WTC11 (cell line): ENCODE data around the gene POU3F1. TPM values are rescaled to one million over a fixed set of nuclear protein-coding genes. Genes with fewer than 3 reads are reported as not detected.

Source experiments
- ATAC-seq: fragments of 200-7000 bp; cut with Tn5 transposase; 2 replicates; pipeline ENCODE4 v1.10.0; 2021; ENCODE audit warnings: mild to moderate bottlenecking, moderate library complexity
- CTCF ChIA-PET: fragments of 300-600 bp; sonication (Branson Sonifier 250); formaldehyde crosslinking; loops from one replicate; lab custom pipeline; 2021; ENCODE audit warnings: antibody characterized with exemption; lab: Charles Lee
- POLR2A ChIA-PET: fragments of 350-600 bp; sonication (Branson Sonifier 250); formaldehyde crosslinking; loops from one replicate; lab custom pipeline; 2021; ENCODE audit warnings: antibody characterized with exemption; lab: Charles Lee
- DNase-seq: peaks from one replicate; pipeline ENCODE4 v3.0.0; 2021; ENCODE audit warnings: low spot score
- H3K27ac Mint-ChIP-seq: 2 replicates; pipeline ENCODE4 v1.8.0; 2021; ENCODE audit warnings: mixed read lengths
- H3K27me3 Mint-ChIP-seq: 2 replicates; pipeline ENCODE4 v1.8.0; 2021; ENCODE audit warnings: low read depth, mild to moderate bottlenecking, moderate library complexity, mixed read lengths
- H3K36me3 Mint-ChIP-seq: 2 replicates; pipeline ENCODE4 v1.8.0; 2021; ENCODE audit warnings: mixed read lengths
- H3K4me1 Mint-ChIP-seq: 2 replicates; pipeline ENCODE4 v1.8.0; 2022; ENCODE audit warnings: mixed read lengths
- H3K4me3 Mint-ChIP-seq: 2 replicates; pipeline ENCODE4 v1.8.0; 2021; ENCODE audit warnings: mild to moderate bottlenecking, moderate library complexity, mixed read lengths
- H3K9me3 Mint-ChIP-seq: 2 replicates; pipeline ENCODE4 v1.8.0; 2021; ENCODE audit warnings: mixed read lengths
- CBFB ChIP-seq: sonication (generic); formaldehyde crosslinking; IDR thresholded peaks from 2 replicates; pipeline ENCODE4 v1.8.1; 2022; ENCODE audit warnings: mild to moderate bottlenecking, low read depth, missing genetic modification reagents
- ELF4 ChIP-seq: sonication (generic); formaldehyde crosslinking; IDR thresholded peaks from 2 replicates; pipeline ENCODE4 v1.8.1; 2022; ENCODE audit warnings: low read depth, mild to moderate bottlenecking, moderate library complexity, missing genetic modification reagents
- ESRRA ChIP-seq: sonication (generic); formaldehyde crosslinking; IDR thresholded peaks from 2 replicates; pipeline ENCODE4 v1.8.1; 2022; ENCODE audit warnings: mild to moderate bottlenecking, missing genetic modification reagents, borderline replicate concordance
- FOXJ3 ChIP-seq: sonication (generic); formaldehyde crosslinking; IDR thresholded peaks from 2 replicates; pipeline ENCODE4 v1.9.0; 2021; ENCODE audit warnings: missing genetic modification reagents, mild to moderate bottlenecking, borderline replicate concordance
- GABPB1 ChIP-seq: sonication (generic); formaldehyde crosslinking; IDR thresholded peaks from 2 replicates; pipeline ENCODE4 v1.8.1; 2023; ENCODE audit warnings: mild to moderate bottlenecking, missing genetic modification reagents
- HMGA2 ChIP-seq: fragments of 250-450 bp; sonication (Bioruptor Pico); IDR thresholded peaks from 2 replicates; pipeline ENCODE4 v1.4.0; 2021; ENCODE audit warnings: mild to moderate bottlenecking, moderate library complexity
- JUN ChIP-seq: sonication (generic); formaldehyde crosslinking; IDR thresholded peaks from 2 replicates; pipeline ENCODE4 v1.8.0; 2023; ENCODE audit warnings: mild to moderate bottlenecking, missing genetic modification reagents
- NFE2L1 ChIP-seq: sonication (generic); formaldehyde crosslinking; IDR thresholded peaks from 2 replicates; pipeline ENCODE4 v1.8.1; 2023; ENCODE audit warnings: missing genetic modification reagents
- TP53 ChIP-seq: sonication (generic); formaldehyde crosslinking; IDR thresholded peaks from 2 replicates; pipeline ENCODE4 v1.8.1; 2023; ENCODE audit warnings: mild to moderate bottlenecking, missing genetic modification reagents
- ZNF671 ChIP-seq: fragments of 250-450 bp; sonication (Bioruptor Pico); IDR thresholded peaks from 2 replicates; pipeline ENCODE4 v1.8.0; 2021; ENCODE audit warnings: mild to moderate bottlenecking
- total RNA-seq: library from RNA; stranded (reverse); gene quantifications from 3 replicates; pipeline ENCODE4 v1.2.3, GENCODE V29; 2021
- TF ChIP-seq, protein P1 (sequence below): sonication (generic); formaldehyde crosslinking; IDR thresholded peaks from 2 replicates; pipeline ENCODE4 v1.8.1; 2022; ENCODE audit warnings: missing genetic modification reagents, borderline replicate concordance
- TF ChIP-seq, protein P2 (sequence below): sonication (generic); formaldehyde crosslinking; IDR thresholded peaks from 2 replicates; pipeline ENCODE4 v1.8.1; 2023; ENCODE audit warnings: mild to moderate bottlenecking, moderate library complexity, missing genetic modification reagents
- TF ChIP-seq, protein P3 (sequence below): sonication (generic); formaldehyde crosslinking; IDR thresholded peaks from 2 replicates; pipeline ENCODE4 v1.8.1; 2022; ENCODE audit warnings: low read depth, mild to moderate bottlenecking, moderate library complexity, missing genetic modification reagents, borderline replicate concordance
- TF ChIP-seq, protein P4 (sequence below): sonication (generic); formaldehyde crosslinking; IDR thresholded peaks from 2 replicates; pipeline ENCODE4 v1.8.1; 2023; ENCODE audit warnings: mild to moderate bottlenecking, missing genetic modification reagents, moderate library complexity
- TF ChIP-seq, protein P5 (sequence below): sonication (generic); formaldehyde crosslinking; IDR thresholded peaks from 2 replicates; pipeline ENCODE4 v1.8.0; 2022; ENCODE audit warnings: mild to moderate bottlenecking, missing genetic modification reagents
- TF ChIP-seq, protein P6 (sequence below): fragments of 250-450 bp; sonication (Bioruptor Pico); conservative IDR thresholded peaks from 2 replicates; pipeline ENCODE4 v1.9.0; 2021; ENCODE audit warnings: mild to moderate bottlenecking
- TF ChIP-seq, protein P7 (sequence below): sonication (generic); formaldehyde crosslinking; IDR thresholded peaks from 2 replicates; pipeline ENCODE4 v1.8.1; 2023; ENCODE audit warnings: mild to moderate bottlenecking, missing genetic modification reagents
- TF ChIP-seq, protein P8 (sequence below): sonication (generic); formaldehyde crosslinking; IDR thresholded peaks from 2 replicates; pipeline ENCODE4 v1.8.0; 2022; ENCODE audit warnings: mild to moderate bottlenecking, missing genetic modification reagents
- TF ChIP-seq, protein P9 (sequence below): fragments of 250-450 bp; sonication (Bioruptor Pico); IDR thresholded peaks from 2 replicates; pipeline ENCODE4 v2.1.2; 2022; ENCODE audit warnings: mild to moderate bottlenecking, moderate library complexity

POU3F1 gene
- total RNA-seq, 1 experiment from 2014 or later = 18.9 TPM

DNA sequence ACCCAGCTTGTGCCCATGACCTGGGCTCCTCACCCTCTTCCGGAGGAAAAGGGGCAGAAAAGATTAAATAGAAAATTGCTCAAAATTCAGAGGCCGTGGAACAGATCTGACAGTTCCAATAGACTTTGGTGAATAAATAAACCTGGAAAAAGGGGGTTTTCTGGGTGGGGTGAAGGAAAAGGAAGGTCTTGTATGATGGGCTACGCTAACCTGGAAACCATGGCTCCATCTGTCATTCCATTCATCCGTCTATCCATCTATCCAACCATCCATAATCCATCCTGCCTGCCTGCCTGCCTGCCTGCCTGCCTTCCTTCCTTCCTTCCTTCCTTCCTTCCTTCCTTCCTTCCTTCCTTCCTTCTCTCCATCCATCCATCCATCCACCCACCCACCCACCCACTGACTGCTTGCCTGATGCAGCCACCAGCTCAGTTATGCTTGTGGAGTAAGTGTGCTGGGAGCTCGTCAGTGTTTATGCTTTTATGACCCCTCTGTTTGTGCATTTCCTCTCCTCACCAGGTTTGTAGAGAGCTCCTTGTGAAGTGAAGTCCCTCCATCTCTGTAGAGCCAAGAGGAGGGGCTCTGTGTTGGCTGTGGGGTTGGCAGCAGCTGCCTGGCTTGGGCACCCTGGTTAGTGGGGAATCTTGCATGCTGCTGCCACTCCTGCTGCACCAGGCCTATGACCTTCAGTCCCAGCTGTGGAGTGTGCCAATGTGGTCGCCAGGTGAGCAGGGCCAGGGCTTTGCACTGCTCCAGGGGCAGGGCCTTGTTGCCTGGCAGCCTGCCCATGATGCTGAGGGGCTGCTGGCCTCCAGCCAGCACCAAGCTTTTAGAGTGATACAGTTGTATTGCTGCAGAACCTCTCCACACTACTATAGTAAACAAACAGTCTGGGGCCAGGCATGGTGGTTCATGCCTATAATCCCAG, 16.0 kb upstream of the POU3F1 start (continued):
- TF ChIP-seq, protein P1, sequence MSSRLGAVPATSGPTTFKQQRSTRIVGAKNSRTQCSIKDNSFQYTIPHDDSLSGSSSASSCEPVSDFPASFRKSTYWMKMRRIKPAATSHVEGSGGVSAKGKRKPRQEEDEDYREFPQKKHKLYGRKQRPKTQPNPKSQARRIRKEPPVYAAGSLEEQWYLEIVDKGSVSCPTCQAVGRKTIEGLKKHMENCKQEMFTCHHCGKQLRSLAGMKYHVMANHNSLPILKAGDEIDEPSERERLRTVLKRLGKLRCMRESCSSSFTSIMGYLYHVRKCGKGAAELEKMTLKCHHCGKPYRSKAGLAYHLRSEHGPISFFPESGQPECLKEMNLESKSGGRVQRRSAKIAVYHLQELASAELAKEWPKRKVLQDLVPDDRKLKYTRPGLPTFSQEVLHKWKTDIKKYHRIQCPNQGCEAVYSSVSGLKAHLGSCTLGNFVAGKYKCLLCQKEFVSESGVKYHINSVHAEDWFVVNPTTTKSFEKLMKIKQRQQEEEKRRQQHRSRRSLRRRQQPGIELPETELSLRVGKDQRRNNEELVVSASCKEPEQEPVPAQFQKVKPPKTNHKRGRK (CRISPR knock-in tag) = no peak
- TF ChIP-seq, protein P2, sequence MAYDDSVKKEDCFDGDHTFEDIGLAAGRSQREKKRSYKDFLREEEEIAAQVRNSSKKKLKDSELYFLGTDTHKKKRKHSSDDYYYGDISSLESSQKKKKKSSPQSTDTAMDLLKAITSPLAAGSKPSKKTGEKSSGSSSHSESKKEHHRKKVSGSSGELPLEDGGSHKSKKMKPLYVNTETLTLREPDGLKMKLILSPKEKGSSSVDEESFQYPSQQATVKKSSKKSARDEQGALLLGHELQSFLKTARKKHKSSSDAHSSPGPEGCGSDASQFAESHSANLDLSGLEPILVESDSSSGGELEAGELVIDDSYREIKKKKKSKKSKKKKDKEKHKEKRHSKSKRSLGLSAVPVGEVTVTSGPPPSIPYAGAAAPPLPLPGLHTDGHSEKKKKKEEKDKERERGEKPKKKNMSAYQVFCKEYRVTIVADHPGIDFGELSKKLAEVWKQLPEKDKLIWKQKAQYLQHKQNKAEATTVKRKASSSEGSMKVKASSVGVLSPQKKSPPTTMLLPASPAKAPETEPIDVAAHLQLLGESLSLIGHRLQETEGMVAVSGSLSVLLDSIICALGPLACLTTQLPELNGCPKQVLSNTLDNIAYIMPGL (CRISPR knock-in tag) = no peak
- TF ChIP-seq, protein P3, sequence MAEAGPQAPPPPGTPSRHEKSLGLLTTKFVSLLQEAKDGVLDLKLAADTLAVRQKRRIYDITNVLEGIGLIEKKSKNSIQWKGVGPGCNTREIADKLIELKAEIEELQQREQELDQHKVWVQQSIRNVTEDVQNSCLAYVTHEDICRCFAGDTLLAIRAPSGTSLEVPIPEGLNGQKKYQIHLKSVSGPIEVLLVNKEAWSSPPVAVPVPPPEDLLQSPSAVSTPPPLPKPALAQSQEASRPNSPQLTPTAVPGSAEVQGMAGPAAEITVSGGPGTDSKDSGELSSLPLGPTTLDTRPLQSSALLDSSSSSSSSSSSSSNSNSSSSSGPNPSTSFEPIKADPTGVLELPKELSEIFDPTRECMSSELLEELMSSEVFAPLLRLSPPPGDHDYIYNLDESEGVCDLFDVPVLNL (CRISPR knock-in tag) = no peak
- no peak for TF ChIP-seq JUN (CRISPR knock-in tag)
- TF ChIP-seq ELF4 = no peak
- TF ChIP-seq, protein P4, sequence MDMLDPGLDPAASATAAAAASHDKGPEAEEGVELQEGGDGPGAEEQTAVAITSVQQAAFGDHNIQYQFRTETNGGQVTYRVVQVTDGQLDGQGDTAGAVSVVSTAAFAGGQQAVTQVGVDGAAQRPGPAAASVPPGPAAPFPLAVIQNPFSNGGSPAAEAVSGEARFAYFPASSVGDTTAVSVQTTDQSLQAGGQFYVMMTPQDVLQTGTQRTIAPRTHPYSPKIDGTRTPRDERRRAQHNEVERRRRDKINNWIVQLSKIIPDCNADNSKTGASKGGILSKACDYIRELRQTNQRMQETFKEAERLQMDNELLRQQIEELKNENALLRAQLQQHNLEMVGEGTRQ = no peak
- no peak for TF ChIP-seq TP53
- no peak for TF ChIP-seq ESRRA (CRISPR knock-in tag)
- TF ChIP-seq, protein P5, sequence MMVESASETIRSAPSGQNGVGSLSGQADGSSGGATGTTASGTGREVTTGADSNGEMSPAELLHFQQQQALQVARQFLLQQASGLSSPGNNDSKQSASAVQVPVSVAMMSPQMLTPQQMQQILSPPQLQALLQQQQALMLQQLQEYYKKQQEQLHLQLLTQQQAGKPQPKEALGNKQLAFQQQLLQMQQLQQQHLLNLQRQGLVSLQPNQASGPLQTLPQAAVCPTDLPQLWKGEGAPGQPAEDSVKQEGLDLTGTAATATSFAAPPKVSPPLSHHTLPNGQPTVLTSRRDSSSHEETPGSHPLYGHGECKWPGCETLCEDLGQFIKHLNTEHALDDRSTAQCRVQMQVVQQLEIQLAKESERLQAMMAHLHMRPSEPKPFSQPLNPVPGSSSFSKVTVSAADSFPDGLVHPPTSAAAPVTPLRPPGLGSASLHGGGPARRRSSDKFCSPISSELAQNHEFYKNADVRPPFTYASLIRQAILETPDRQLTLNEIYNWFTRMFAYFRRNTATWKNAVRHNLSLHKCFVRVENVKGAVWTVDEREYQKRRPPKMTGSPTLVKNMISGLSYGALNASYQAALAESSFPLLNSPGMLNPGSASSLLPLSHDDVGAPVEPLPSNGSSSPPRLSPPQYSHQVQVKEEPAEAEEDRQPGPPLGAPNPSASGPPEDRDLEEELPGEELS (CRISPR knock-in tag) = no peak
- TF ChIP-seq, protein P6, sequence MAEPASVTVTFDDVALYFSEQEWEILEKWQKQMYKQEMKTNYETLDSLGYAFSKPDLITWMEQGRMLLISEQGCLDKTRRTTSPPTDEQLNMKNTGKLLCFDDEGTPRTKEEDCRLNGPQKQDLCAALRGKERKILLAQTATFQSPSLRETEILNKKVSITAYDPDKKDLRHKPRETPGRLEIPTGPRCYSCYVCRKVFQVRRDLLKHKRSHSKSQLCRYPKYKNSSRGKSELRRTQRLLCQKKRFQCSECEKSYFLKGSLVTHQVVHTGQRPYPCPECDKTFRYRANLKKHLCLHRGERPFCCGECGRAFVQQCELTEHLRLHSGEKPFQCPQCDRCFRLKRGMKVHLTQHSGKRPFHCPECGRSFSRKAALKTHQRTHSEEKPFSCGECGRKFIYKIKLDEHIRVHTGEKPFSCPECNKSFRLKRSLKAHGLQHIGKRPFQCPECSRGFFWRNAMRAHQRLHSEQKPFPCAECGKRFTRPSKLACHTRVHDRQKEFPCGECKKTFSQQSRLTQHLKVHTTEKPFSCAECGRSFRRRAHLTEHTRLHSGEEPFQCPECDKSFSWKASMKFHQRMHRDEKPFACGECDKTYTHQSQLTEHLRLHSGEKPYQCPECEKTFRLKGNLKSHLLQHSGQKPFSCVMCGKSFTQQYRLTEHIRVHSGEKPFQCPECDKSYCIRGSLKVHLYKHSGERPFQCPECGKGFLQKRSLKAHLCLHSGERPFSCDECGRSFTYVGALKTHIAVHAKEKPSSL (CRISPR knock-in tag) = no peak
- no peak for TF ChIP-seq NFE2L1 (CRISPR knock-in tag)
- TF ChIP-seq FOXJ3 = no peak
- TF ChIP-seq CBFB (CRISPR knock-in tag) = no peak

DNA sequence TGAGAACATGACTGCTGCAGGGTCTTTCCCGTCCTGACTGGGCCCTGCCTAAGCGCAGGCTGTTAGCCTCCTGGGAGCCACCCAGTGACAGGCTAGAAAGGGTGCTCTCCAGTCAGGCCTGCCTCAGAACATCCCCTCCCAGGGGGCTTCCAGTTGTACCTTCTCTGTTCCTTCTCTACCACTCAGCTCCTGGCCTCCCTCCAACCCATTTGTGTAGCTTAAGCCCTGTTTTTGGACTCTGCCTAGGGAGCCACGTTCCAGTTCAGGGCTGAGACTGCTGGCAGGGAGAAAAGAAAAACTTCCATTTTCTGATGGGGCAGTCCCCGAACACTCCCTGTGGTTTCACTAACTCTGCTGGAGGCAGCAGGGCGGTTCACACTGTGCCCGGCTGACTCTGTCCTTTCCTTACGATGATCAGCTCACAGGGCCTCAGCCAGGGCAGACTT, 15.3 kb upstream of the POU3F1 start:
- Mint-ChIP-seq H3K27me3 (no peaks in the 10 kb centered on the region; the same call in 1 of the 2 replicates), H3K27ac (no peak overlapping the region), H3K4me3 (no peak overlapping the region), H3K9me3 (no peaks in the 10 kb centered on the region), H3K36me3 (no peaks in the 10 kb centered on the region), H3K4me1 (peaks cover 39% of the 10 kb centered on the region)
- ATAC-seq (no peak), DNase-seq (no peak)
- CTCF ChIA-PET = interaction anchor here (1.5 to 3.0 kb wide), 2 partner anchors 9 to 10 kb away, joined by 4 to 27 read pairs; no protein-coding TSS in a partner anchor
- POLR2A ChIA-PET = no interaction called here
- TF ChIP-seq GABPB1 (CRISPR knock-in tag) (no peak), ZNF671 (CRISPR knock-in tag) (no peak), NFE2L1 (CRISPR knock-in tag) (no peak), HMGA2 (CRISPR knock-in tag) (no peak)
- TF ChIP-seq, protein P7, sequence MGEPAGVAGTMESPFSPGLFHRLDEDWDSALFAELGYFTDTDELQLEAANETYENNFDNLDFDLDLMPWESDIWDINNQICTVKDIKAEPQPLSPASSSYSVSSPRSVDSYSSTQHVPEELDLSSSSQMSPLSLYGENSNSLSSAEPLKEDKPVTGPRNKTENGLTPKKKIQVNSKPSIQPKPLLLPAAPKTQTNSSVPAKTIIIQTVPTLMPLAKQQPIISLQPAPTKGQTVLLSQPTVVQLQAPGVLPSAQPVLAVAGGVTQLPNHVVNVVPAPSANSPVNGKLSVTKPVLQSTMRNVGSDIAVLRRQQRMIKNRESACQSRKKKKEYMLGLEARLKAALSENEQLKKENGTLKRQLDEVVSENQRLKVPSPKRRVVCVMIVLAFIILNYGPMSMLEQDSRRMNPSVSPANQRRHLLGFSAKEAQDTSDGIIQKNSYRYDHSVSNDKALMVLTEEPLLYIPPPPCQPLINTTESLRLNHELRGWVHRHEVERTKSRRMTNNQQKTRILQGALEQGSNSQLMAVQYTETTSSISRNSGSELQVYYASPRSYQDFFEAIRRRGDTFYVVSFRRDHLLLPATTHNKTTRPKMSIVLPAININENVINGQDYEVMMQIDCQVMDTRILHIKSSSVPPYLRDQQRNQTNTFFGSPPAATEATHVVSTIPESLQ = no peak
- TF ChIP-seq, protein P8, sequence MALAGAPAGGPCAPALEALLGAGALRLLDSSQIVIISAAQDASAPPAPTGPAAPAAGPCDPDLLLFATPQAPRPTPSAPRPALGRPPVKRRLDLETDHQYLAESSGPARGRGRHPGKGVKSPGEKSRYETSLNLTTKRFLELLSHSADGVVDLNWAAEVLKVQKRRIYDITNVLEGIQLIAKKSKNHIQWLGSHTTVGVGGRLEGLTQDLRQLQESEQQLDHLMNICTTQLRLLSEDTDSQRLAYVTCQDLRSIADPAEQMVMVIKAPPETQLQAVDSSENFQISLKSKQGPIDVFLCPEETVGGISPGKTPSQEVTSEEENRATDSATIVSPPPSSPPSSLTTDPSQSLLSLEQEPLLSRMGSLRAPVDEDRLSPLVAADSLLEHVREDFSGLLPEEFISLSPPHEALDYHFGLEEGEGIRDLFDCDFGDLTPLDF (CRISPR knock-in tag) = no peak
- TF ChIP-seq, protein P9, sequence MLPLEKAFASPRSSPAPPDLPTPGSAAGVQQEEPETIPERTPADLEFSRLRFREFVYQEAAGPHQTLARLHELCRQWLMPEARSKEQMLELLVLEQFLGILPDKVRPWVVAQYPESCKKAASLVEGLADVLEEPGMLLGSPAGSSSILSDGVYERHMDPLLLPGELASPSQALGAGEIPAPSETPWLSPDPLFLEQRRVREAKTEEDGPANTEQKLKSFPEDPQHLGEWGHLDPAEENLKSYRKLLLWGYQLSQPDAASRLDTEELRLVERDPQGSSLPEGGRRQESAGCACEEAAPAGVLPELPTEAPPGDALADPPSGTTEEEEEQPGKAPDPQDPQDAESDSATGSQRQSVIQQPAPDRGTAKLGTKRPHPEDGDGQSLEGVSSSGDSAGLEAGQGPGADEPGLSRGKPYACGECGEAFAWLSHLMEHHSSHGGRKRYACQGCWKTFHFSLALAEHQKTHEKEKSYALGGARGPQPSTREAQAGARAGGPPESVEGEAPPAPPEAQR (CRISPR knock-in tag) = no peak
